Measurements from ENCODE around the gene TLE3. TPM values are rescaled to one million over a fixed set of nuclear protein-coding genes. Genes with fewer than 3 reads are reported as not detected.
A peak's percentile ranks its signal among the peaks of the same experiment; 100 is the strongest.
"Not testable (repeated sequence)": the region's sequence is repeated elsewhere in the genome, so short reads cannot be mapped to it uniquely, and the experiment has no call there.

TLE3 gene
- total and polyA plus RNA-seq, 4 experiments from 2014 or later = 3.6 to 121 (median 69.9) TPM

- Histone ChIP-seq H3K4me1 (ENCODE audit: insufficient read depth, low read length) (peaks cover 31% of the 10 kb centered on the region), H3K9me3 (ENCODE audit: control insufficient read depth in 1 of 2, low read length in 2 of 2) (no peaks in the 10 kb centered on the region), H3K36me3 (ENCODE audit: insufficient read depth, low read length) (no peaks in the 10 kb centered on the region), H3K27me3 (ENCODE audit: insufficient read depth, low read length) (no peaks in the 10 kb centered on the region), H3K27ac (ENCODE audit: low read depth, low read length) (no peak overlapping the region), H3K4me3 (ENCODE audit: low read length in 2 of 2) (no peak overlapping the region)
- Mint-ChIP-seq H3K4me1 (peaks cover 17 to 34% (median 27%) of the 10 kb centered on the region in 4 donors), H3K27me3 (peaks cover 0 to 3% of the 10 kb centered on the region in 2 donors), H3K4me3 (peak overlapping the region in 5 of 8 donors; percentile 15 to 74 (median 59)), H3K36me3 (no peaks in the 10 kb centered on the region), H3K9me3 (no peaks in the 10 kb centered on the region), H3K27ac (peak overlapping the region in 3 of 7 donors; percentile 54 to 79 (median 77))
- DNase-seq = no peak
- ChIA-PET CTCF (ENCODE audit: partially characterized antibody) (interaction anchor here (1.1 to 1.7 kb wide), 2 partner anchors 11 to 566 kb away, joined by 3 to 4 read pairs; no protein-coding TSS in a partner anchor), POLR2A (ENCODE audit: partially characterized antibody) (interaction anchor here (1.1 to 1.7 kb wide), 2 partner anchors 43 to 47 kb away, joined by 4 to 9 read pairs; no protein-coding TSS in a partner anchor)
- intact Hi-C loops (cut with micrococcal nuclease) = no loop called here
Observed at GRCh38 chr15:70142072-70142321, 44.3 kb upstream of the TLE3 start.

DNA sequence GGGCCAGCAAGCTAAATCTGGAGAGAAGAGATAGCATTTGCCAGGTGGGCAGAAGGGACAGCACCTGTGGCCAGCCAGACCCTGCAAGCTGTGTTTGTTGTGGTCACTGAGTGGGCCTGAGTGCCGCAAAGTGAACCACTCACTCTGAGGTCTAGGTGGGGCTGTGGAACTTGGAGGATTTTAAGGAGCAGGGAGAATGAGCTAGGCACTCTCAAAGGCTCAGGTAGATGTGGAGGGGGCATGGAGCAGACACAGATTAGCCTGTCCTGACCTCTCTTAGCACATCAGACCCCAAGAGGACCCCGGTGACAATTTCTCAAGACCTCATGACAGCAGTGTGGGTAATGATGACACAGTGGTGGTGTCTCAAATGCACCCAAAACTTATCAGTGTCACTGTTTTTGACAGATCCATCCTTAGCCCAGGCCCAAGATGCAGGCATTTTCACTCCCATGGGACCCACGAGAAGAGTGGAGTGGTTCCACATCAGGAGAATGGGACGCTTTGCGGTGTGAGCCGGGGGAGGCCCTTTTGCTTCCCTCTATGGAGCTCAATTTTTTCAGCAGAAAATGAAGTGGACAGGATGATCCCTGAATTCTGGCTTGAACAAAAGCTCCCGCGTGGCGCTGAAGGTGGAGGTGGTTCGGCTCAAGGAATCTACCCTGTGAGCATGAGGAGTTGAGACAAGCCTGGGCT, 43.8 kb upstream of the TLE3 start:
- Histone ChIP-seq H3K4me3 (ENCODE audit: low read length in 2 of 2) (peak overlapping the region in 1 of 2 donors; percentile 15), H3K36me3 (ENCODE audit: insufficient read depth, low read length) (no peaks in the 10 kb centered on the region), H3K9me3 (ENCODE audit: control insufficient read depth in 1 of 2, low read length in 2 of 2) (no peaks in the 10 kb centered on the region), H3K27ac (ENCODE audit: low read depth, low read length) (no peak overlapping the region), H3K4me1 (ENCODE audit: insufficient read depth, low read length) (peaks cover 31% of the 10 kb centered on the region), H3K27me3 (ENCODE audit: insufficient read depth, low read length) (no peaks in the 10 kb centered on the region)
- Mint-ChIP-seq H3K36me3 (no peaks in the 10 kb centered on the region), H3K4me1 (peaks cover 17 to 34% (median 27%) of the 10 kb centered on the region in 4 donors), H3K9me3 (no peaks in the 10 kb centered on the region), H3K27ac (peak overlapping the region; percentile 76 to 92 (median 79)), H3K4me3 (peak overlapping the region; percentile 67 to 89 (median 83)), H3K27me3 (peaks cover 0 to 3% of the 10 kb centered on the region in 2 donors)
- intact Hi-C loops (cut with micrococcal nuclease) = no loop called here
- POLR2A ChIA-PET (ENCODE audit: partially characterized antibody) = interaction anchor here (1.1 to 2.3 kb wide), 4 partner anchors 42 to 673 kb away, joined by 3 to 9 read pairs (median 6); partner anchors contain the start of gene TLE3
- CTCF ChIA-PET (ENCODE audit: partially characterized antibody) = interaction anchor here (1.1 to 1.7 kb wide), 2 partner anchors 11 to 565 kb away, joined by 3 to 4 read pairs; no protein-coding TSS in a partner anchor
- DNase-seq = no peak

GRCh38 chr15:70140543-70141375, 43.0 kb upstream of the TLE3 start:
- Mint-ChIP-seq H3K4me3 (peak overlapping the region; percentile 67 to 89 (median 83)), H3K27me3 (peaks cover 0 to 3% of the 10 kb centered on the region in 2 donors), H3K9me3 (no peaks in the 10 kb centered on the region), H3K27ac (peak overlapping the region; percentile 43 to 92 (median 76)), H3K36me3 (no peaks in the 10 kb centered on the region), H3K4me1 (peaks cover 17 to 34% (median 27%) of the 10 kb centered on the region in 4 donors)
- no peaks in the 10 kb centered on the region for H3K9me3 ChIP-seq (ENCODE audit: control insufficient read depth in 1 of 2, low read length in 2 of 2)
- peak; percentile 16 to 80 (median 26) for DNase-seq
- no peak overlapping the region for H3K27ac ChIP-seq (ENCODE audit: low read depth, low read length)
- ChIA-PET CTCF (ENCODE audit: partially characterized antibody) (interaction anchor here (1.7 kb wide), 1 partner anchor 564 kb away, joined by 4 read pairs; no protein-coding TSS in a partner anchor), POLR2A (ENCODE audit: partially characterized antibody) (interaction anchor here (1.1 to 2.3 kb wide), 4 partner anchors 41 to 673 kb away, joined by 3 to 9 read pairs (median 6); partner anchors contain the start of gene TLE3)
- peak overlapping the region in 1 of 2 donors; percentile 15 for H3K4me3 ChIP-seq (ENCODE audit: low read length in 2 of 2)
- no peaks in the 10 kb centered on the region for H3K36me3 ChIP-seq (ENCODE audit: insufficient read depth, low read length)
- no peaks in the 10 kb centered on the region for H3K27me3 ChIP-seq (ENCODE audit: insufficient read depth, low read length)
- H3K4me1 ChIP-seq (ENCODE audit: insufficient read depth, low read length) = peaks cover 31% of the 10 kb centered on the region
- intact Hi-C loops (cut with micrococcal nuclease) = no loop called here

DNA sequence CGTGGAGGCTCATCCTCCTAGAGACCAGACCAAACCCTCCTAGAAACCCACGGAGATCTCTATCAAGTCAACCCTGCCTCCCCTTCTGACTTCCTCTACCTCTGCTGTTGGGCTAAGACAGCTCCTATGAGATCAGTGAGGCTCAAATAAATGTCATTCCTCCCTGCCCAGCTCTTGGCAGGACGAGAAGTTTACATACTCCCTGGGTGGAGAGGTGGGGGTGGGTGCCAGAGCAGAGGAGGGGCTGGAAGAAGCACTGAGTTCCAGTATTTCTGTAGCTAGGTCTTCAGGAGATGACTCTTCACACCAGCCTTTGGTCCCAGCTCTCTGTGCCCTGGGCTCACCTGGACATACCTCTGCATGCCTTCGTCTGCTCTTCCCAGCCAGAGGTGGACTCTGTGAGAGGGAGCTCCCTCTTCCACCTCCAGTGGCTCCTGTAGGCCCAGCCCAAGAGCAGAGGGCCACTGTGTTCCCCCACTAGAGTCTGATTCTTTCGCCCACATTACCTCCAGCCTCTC, 42.4 kb upstream of the TLE3 start:
- H3K4me1 Mint-ChIP-seq = peaks cover 17 to 34% (median 27%) of the 10 kb centered on the region in 4 donors
- POLR2A ChIA-PET (ENCODE audit: partially characterized antibody) = interaction anchor here (1.1 to 2.3 kb wide), 3 partner anchors 41 to 672 kb away, joined by 3 to 9 read pairs (median 7); partner anchors contain the start of gene TLE3
- Histone ChIP-seq H3K27ac (ENCODE audit: low read depth, low read length) (no peak overlapping the region), H3K36me3 (ENCODE audit: insufficient read depth, low read length) (no peaks in the 10 kb centered on the region), H3K27me3 (ENCODE audit: insufficient read depth, low read length) (no peaks in the 10 kb centered on the region), H3K4me1 (ENCODE audit: insufficient read depth, low read length) (peaks cover 31% of the 10 kb centered on the region), H3K4me3 (ENCODE audit: low read length in 2 of 2) (no peak overlapping the region), H3K9me3 (ENCODE audit: control insufficient read depth in 1 of 2, low read length in 2 of 2) (no peaks in the 10 kb centered on the region)
- DNase-seq = no peak
- intact Hi-C loops (cut with micrococcal nuclease) = no loop called here
- H3K27ac Mint-ChIP-seq = peak overlapping the region in 5 of 7 donors; percentile 30 to 80 (median 72)
- H3K9me3 Mint-ChIP-seq = no peaks in the 10 kb centered on the region
- CTCF ChIA-PET (ENCODE audit: partially characterized antibody) = no interaction called here
- H3K27me3 Mint-ChIP-seq = peaks cover 0 to 3% of the 10 kb centered on the region in 2 donors
- peak overlapping the region in 4 of 8 donors; percentile 36 to 84 (median 66) for H3K4me3 Mint-ChIP-seq
- no peaks in the 10 kb centered on the region for H3K36me3 Mint-ChIP-seq

DNA sequence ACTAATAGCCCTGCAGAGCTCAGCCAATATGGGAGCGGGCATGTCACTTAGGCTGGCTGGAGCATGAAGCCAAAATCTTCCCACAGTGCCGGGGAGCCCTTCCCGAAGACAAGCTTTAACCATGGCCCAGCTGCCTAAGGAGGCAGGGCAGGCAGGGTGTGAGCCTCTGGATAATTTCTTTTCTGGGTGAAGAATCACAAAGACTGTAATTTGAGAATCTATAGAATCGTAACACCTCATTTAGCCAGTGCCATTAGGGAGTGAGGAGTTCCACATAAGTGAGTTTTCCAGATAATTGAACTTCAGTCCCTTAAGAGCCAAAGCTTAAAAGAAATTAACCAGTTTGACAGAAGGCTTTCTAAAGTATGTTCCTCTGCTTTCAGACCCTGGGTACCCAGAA, 40.2 kb upstream of the TLE3 start:
- Histone ChIP-seq H3K27ac (ENCODE audit: low read depth, low read length) (no peak overlapping the region), H3K36me3 (ENCODE audit: insufficient read depth, low read length) (no peaks in the 10 kb centered on the region), H3K4me3 (ENCODE audit: low read length in 2 of 2) (no peak overlapping the region), H3K4me1 (ENCODE audit: insufficient read depth, low read length) (peaks cover 31% of the 10 kb centered on the region), H3K27me3 (ENCODE audit: insufficient read depth, low read length) (no peaks in the 10 kb centered on the region), H3K9me3 (ENCODE audit: control insufficient read depth in 1 of 2, low read length in 2 of 2) (no peaks in the 10 kb centered on the region)
- intact Hi-C loops (cut with micrococcal nuclease) = no loop called here
- H3K9me3 Mint-ChIP-seq = no peaks in the 10 kb centered on the region
- POLR2A ChIA-PET (ENCODE audit: partially characterized antibody) = no interaction called here
- H3K27ac Mint-ChIP-seq = no peak overlapping the region
- no peak overlapping the region for H3K4me3 Mint-ChIP-seq
- no peak for DNase-seq
- peaks cover 17 to 34% (median 27%) of the 10 kb centered on the region in 4 donors for H3K4me1 Mint-ChIP-seq
- peaks cover 0 to 5% of the 10 kb centered on the region in 2 donors for H3K27me3 Mint-ChIP-seq
- CTCF ChIA-PET (ENCODE audit: partially characterized antibody) = no interaction called here
- no peaks in the 10 kb centered on the region for H3K36me3 Mint-ChIP-seq

DNA sequence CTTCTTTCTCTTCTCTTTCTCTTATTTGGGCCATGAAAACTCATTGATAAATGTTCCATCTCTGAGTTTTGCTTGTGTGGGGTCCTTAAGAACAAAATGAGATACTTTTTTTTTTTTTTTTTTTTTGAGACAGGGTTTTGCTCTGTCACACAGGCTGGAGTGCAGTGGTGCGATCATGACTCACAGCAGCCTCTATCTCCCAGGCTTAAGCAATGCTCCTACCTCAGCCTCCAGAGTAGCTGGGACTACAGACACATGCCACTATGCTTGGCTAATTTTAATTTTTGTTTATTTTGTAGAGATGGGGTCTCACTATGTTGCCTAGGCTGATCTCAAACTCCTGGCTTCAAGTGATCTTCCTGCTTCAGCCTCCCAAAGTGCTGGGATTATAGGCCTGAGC, 39.3 kb upstream of the TLE3 start:
- CTCF ChIA-PET (ENCODE audit: partially characterized antibody); H3K36me3 Mint-ChIP-seq; H3K27me3 ChIP-seq (ENCODE audit: insufficient read depth, low read length); H3K36me3 ChIP-seq (ENCODE audit: insufficient read depth, low read length); H3K9me3 Mint-ChIP-seq; H3K4me3 Mint-ChIP-seq; H3K27ac ChIP-seq (ENCODE audit: low read depth, low read length); intact Hi-C loops (cut with micrococcal nuclease); DNase-seq; H3K4me3 ChIP-seq (ENCODE audit: low read length in 2 of 2); H3K9me3 ChIP-seq (ENCODE audit: control insufficient read depth in 1 of 2, low read length in 2 of 2); H3K27me3 Mint-ChIP-seq; POLR2A ChIA-PET (ENCODE audit: partially characterized antibody); H3K27ac Mint-ChIP-seq: not testable (repeated sequence)
- peaks cover 25% of the 10 kb centered on the region for H3K4me1 ChIP-seq (ENCODE audit: insufficient read depth, low read length)
- H3K4me1 Mint-ChIP-seq = peaks cover 16 to 27% (median 22%) of the 10 kb centered on the region in 4 donors
